Measurements from ENCODE around the gene EPHX1.

DNA sequence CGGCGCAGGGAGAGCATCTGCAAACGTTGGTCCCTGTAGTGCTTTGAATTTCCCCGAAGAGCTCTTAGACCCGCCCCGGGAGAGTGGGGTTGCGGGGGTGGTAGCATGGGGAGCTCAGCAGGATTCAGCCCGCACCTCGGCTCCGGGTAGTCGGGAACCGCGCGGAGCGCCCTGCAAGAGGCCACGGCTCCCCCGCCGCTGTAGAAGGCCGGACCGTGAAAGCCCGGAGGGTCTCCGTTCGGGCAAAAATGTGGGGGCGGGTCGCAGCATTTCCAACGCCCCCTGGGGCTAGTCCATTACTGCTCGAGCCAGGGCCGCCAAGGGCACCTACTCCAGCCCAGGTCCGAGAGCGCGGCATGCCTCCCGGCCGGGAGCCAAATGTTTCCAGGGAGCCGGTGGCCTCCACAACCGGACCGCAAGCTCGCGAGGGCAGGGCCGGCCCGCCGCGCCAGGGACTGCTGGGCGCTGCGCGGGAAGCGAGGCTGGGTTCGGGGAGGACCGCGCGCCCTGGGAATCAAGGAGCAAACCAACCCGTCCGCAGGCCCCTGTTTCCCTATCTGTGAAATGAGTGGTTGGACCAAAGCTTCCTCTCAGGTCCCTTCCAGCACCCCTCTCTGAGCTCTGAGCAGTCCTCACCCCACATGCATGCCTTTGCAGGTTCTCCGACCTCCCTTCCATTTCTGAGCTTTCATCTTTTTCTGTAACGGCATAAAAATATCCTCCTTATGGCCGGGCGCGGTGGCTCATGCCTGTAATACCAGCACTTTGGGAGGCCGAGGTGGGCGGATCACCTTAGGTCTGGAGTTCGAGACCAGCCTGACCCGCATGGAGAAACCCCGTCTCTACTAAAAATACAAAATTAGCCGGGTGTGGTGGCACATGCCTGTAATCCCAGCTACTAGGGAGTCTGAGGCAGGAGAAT, 73.0 kb downstream of the EPHX1 start:
- TF ChIP-seq YY1 (IDR thresholded peaks at IDR 0.05; ENCODE audit: insufficient read depth, insufficient read length) (no peak), ZNF274 (IDR thresholded peaks at IDR 0.05; ENCODE audit: low read depth, low read length) (no peak)

Measured in NT2/D1 (cell line).